ENCODE measurements around the gene NTN5. TPM values are rescaled to one million over a fixed set of nuclear protein-coding genes. Genes with fewer than 3 reads are reported as not detected.

NTN5 gene
- total and polyA plus RNA-seq, 5 donors from 2014 or later, result 0.21 to 2.3 (median 0.30) TPM; not detected in 2

Other genes with a start within 250 kb of the NTN5 start
- gene GRWD1, start 227.0 kb downstream of the NTN5 start, total RNA-seq, result 29.0 TPM
- gene GRWD1, start 227.0 kb downstream of the NTN5 start, polyA plus RNA-seq, result 10 to 100 TPM; 33.9 to 52.9 (median 43.1) TPM
- gene KCNJ14, start 217.4 kb downstream of the NTN5 start, total RNA-seq, result 2.2 TPM
- gene KCNJ14, start 217.4 kb downstream of the NTN5 start, polyA plus RNA-seq, result under 1 TPM in 3 of 4 donors, not detected in 1; 0.03 to 0.28 (median 0.18) TPM
- 46.7 TPM for gene CYTH2, start 203.6 kb downstream of the NTN5 start, total RNA-seq
- 10 to 100 TPM; 24.2 to 35.0 (median 30.2) TPM for gene CYTH2, start 203.6 kb downstream of the NTN5 start, polyA plus RNA-seq
- gene LMTK3, start 161.2 kb downstream of the NTN5 start, total RNA-seq, result 6.3 TPM
- not detected for gene LMTK3, start 161.2 kb downstream of the NTN5 start, polyA plus RNA-seq
- not detected for gene SULT2B1, start 120.8 kb downstream of the NTN5 start, total RNA-seq
- under 1 TPM in 2 of 4 donors, not detected in 2; 0.16 to 0.82 TPM for gene SULT2B1, start 120.8 kb downstream of the NTN5 start, polyA plus RNA-seq
- gene SPACA4, start 66.3 kb downstream of the NTN5 start, total RNA-seq, result not detected
- gene SPACA4, start 66.3 kb downstream of the NTN5 start, polyA plus RNA-seq, result under 1 TPM in 1 of 4 donors, not detected in 3; 0.25 TPM
- 0.76 TPM for gene FAM83E, start 57.9 kb downstream of the NTN5 start, total RNA-seq
- gene FAM83E, start 57.9 kb downstream of the NTN5 start, polyA plus RNA-seq, result under 1 TPM in 1 of 4 donors, not detected in 3; 0.31 TPM
- gene RPL18, start 53.8 kb downstream of the NTN5 start, total RNA-seq, result 1,690 TPM
- gene RPL18, start 53.8 kb downstream of the NTN5 start, polyA plus RNA-seq, result 1,000 to 10,000 TPM; 1,618 to 2,428 (median 2,131) TPM
- gene SPHK2, start 53.5 kb downstream of the NTN5 start, total RNA-seq, result 13.0 TPM
- 1 to 10 TPM; 4.8 to 8.4 (median 7.5) TPM for gene SPHK2, start 53.5 kb downstream of the NTN5 start, polyA plus RNA-seq
- 37.7 TPM for gene DBP, start 35.6 kb downstream of the NTN5 start, total RNA-seq
- 10 to 100 TPM; 71.2 to 96.6 (median 85.8) TPM for gene DBP, start 35.6 kb downstream of the NTN5 start, polyA plus RNA-seq
- 10.4 TPM for gene CA11, start 26.8 kb downstream of the NTN5 start, total RNA-seq
- 1 to 10 TPM; 4.1 to 6.3 (median 5.2) TPM for gene CA11, start 26.8 kb downstream of the NTN5 start, polyA plus RNA-seq
- gene FUT2, start 23.0 kb upstream of the NTN5 start, total RNA-seq, result not detected
- gene FUT2, start 23.0 kb upstream of the NTN5 start, polyA plus RNA-seq, result under 1 TPM in 2 of 4 donors, not detected in 2; 0.10 to 0.67 TPM
- gene MAMSTR, start 46.7 kb upstream of the NTN5 start, total RNA-seq, result 1.1 TPM
- under 1 TPM; 0.17 to 0.40 (median 0.30) TPM for gene MAMSTR, start 46.7 kb upstream of the NTN5 start, polyA plus RNA-seq
- 0.22 TPM for gene RASIP1, start 67.6 kb upstream of the NTN5 start, total RNA-seq
- gene RASIP1, start 67.6 kb upstream of the NTN5 start, polyA plus RNA-seq, result under 1 TPM; 0.13 to 0.55 (median 0.18) TPM
- not detected for gene IZUMO1, start 73.9 kb upstream of the NTN5 start, total RNA-seq
- not detected for gene IZUMO1, start 73.9 kb upstream of the NTN5 start, polyA plus RNA-seq
- gene FUT1, start 79.6 kb upstream of the NTN5 start, total RNA-seq, result not detected
- gene FUT1, start 79.6 kb upstream of the NTN5 start, polyA plus RNA-seq, result under 1 TPM in 2 of 4 donors, not detected in 2; 0.06 to 0.14 TPM
- gene FGF21, start 82.5 kb upstream of the NTN5 start, total RNA-seq, result not detected
- gene FGF21, start 82.5 kb upstream of the NTN5 start, polyA plus RNA-seq, result not detected
- 16.4 TPM for gene BCAT2, start 138.0 kb upstream of the NTN5 start, total RNA-seq
- gene BCAT2, start 138.0 kb upstream of the NTN5 start, polyA plus RNA-seq, result 10 to 100 TPM; 19.5 to 23.0 (median 21.2) TPM
- gene HSD17B14, start 163.5 kb upstream of the NTN5 start, total RNA-seq, result 0.49 TPM
- gene HSD17B14, start 163.5 kb upstream of the NTN5 start, polyA plus RNA-seq, result 1 to 10 TPM in 1 of 4 donors, under 1 TPM in 3; 0.29 to 2.0 (median 0.61) TPM
- 2.8 TPM for gene PLEKHA4, start 195.6 kb upstream of the NTN5 start, total RNA-seq
- gene PLEKHA4, start 195.6 kb upstream of the NTN5 start, polyA plus RNA-seq, result 1 to 10 TPM in 3 of 4 donors, under 1 TPM in 1; 0.84 to 4.6 (median 1.7) TPM
- 840 TPM for gene PPP1R15A, start 199.4 kb upstream of the NTN5 start, total RNA-seq
- 10 to 100 TPM; 39.1 to 65.6 (median 52.4) TPM for gene PPP1R15A, start 199.4 kb upstream of the NTN5 start, polyA plus RNA-seq
- not detected for gene TULP2, start 225.7 kb upstream of the NTN5 start, total RNA-seq
- not detected for gene TULP2, start 225.7 kb upstream of the NTN5 start, polyA plus RNA-seq
- gene NUCB1, start 227.3 kb upstream of the NTN5 start, total RNA-seq, result 133 TPM
- gene NUCB1, start 227.3 kb upstream of the NTN5 start, polyA plus RNA-seq, result 10 to 100 TPM; 72.8 to 99.3 (median 86.4) TPM